Lower lobe of right lung (tissue), 2 donors: ENCODE results near the gene GADD45A. TPM values are rescaled to one million over a fixed set of nuclear protein-coding genes. Genes with fewer than 3 reads are reported as not detected.

ENCODE experiments used
- ATAC-seq, 2 donors: fragments of 200-7000 bp; cut with Tn5 transposase; one replicate each; pipeline ENCODE4 v1.9.1; 2020 to 2022; ENCODE audit warnings: mild to moderate bottlenecking in 2 of 2, moderate library complexity in 2 of 2
- DNase-seq: peaks from one replicate; pipeline ENCODE4 v3.0.0-alpha.2; 2020
- H3K27ac ChIP-seq: fragments of 200-600 bp; one replicate; pipeline ENCODE4 v1.8.0; 2022
- H3K27me3 ChIP-seq: fragments of 200-600 bp; one replicate; pipeline ENCODE4 v1.8.0; 2022; ENCODE audit warnings: low read depth
- H3K36me3 ChIP-seq: fragments of 200-600 bp; one replicate; pipeline ENCODE4 v1.8.0; 2022; ENCODE audit warnings: mild to moderate bottlenecking
- H3K4me1 ChIP-seq: fragments of 200-600 bp; one replicate; pipeline ENCODE4 v1.8.0; 2022
- H3K4me3 ChIP-seq: fragments of 200-600 bp; one replicate; pipeline ENCODE4 v1.8.0; 2022; ENCODE audit warnings: mild to moderate bottlenecking
- H3K9me3 ChIP-seq: fragments of 200-600 bp; one replicate; pipeline ENCODE4 v1.8.0; 2022
- CTCF ChIP-seq: fragments of 200-600 bp; IDR thresholded peaks from one replicate; pipeline ENCODE4 v1.8.0; 2022; ENCODE audit warnings: antibody characterized with exemption, mild to moderate bottlenecking
- intact Hi-C: fragments of 100-400 bp; cut with DNase I; formaldehyde crosslinking; loops from one replicate; pipeline ENCODE4 v1.11.0; 2022
- total RNA-seq: library from RNA; stranded (reverse); fragmentation: NEBNext Ultra II Directional; extraction: Animal tissue kit (Norgen Biotek cat#: 25700); gene quantifications from one replicate; pipeline ENCODE4 v1.2.1, GENCODE V29; 2021
- donor health status: DM: no; HTN: yes; CAD: no; lungs with severe emphysema.

The GADD45A gene
- total RNA-seq, 1 donor from 2014 or later = 13.6 TPM

GRCh38 chr1:67686267-67687197 is 1.5 kb downstream of the GADD45A start:
- Histone ChIP-seq H3K9me3 (no peaks in the 10 kb centered on the region), H3K27me3 (no peaks in the 10 kb centered on the region), H3K27ac (peak overlapping the region; percentile 94), H3K4me1 (peaks cover 16% of the 10 kb centered on the region), H3K36me3 (peaks cover 26% of the 10 kb centered on the region), H3K4me3 (peak overlapping the region; percentile 93)
- peak; percentile 57 to 66 for ATAC-seq
- TF ChIP-seq CTCF = no peak
- DNase-seq = peak; percentile 75
- intact Hi-C loops = no loop called here

GRCh38 chr1:67687198-67687545 is 2.2 kb downstream of the GADD45A start:
- intact Hi-C loops = no loop called here
- ATAC-seq = no peak
- DNase-seq = no peak
- H3K27me3 ChIP-seq = no peaks in the 10 kb centered on the region
- no peak for TF ChIP-seq CTCF
- peaks cover 26% of the 10 kb centered on the region for H3K36me3 ChIP-seq
- H3K4me3 ChIP-seq = peak overlapping the region; percentile 93
- peak overlapping the region; percentile 94 for H3K27ac ChIP-seq
- H3K4me1 ChIP-seq = peaks cover 16% of the 10 kb centered on the region
- no peaks in the 10 kb centered on the region for H3K9me3 ChIP-seq

GRCh38 chr1:67687649-67688048 is 2.6 kb downstream of the GADD45A start:
- DNase-seq (no peak), ATAC-seq (no peak)
- no peak for TF ChIP-seq CTCF
- H3K36me3 ChIP-seq = peaks cover 26% of the 10 kb centered on the region
- H3K27ac ChIP-seq = peak overlapping the region; percentile 94
- H3K27me3 ChIP-seq = no peaks in the 10 kb centered on the region
- intact Hi-C loops = no loop called here
- peak overlapping the region; percentile 93 for H3K4me3 ChIP-seq
- H3K4me1 ChIP-seq = peaks cover 16% of the 10 kb centered on the region
- H3K9me3 ChIP-seq = no peaks in the 10 kb centered on the region

- Histone ChIP-seq H3K9me3 (no peaks in the 10 kb centered on the region), H3K4me3 (no peak overlapping the region), H3K4me1 (peaks cover 16% of the 10 kb centered on the region), H3K27me3 (no peaks in the 10 kb centered on the region), H3K36me3 (peaks cover 26% of the 10 kb centered on the region), H3K27ac (no peak overlapping the region)
- intact Hi-C loops = no loop called here
- ATAC-seq (no peak), DNase-seq (no peak)
- no peak for TF ChIP-seq CTCF
Observed at GRCh38 chr1:67688526-67689219, 3.7 kb downstream of the GADD45A start.

GRCh38 chr1:67689267-67690017 is 4.4 kb downstream of the GADD45A start:
- Histone ChIP-seq H3K36me3 (peaks cover 26% of the 10 kb centered on the region), H3K4me3 (no peak overlapping the region), H3K9me3 (no peaks in the 10 kb centered on the region), H3K27me3 (no peaks in the 10 kb centered on the region), H3K27ac (no peak overlapping the region), H3K4me1 (peaks cover 16% of the 10 kb centered on the region)
- no peak for ATAC-seq
- no peak for DNase-seq
- no peak for TF ChIP-seq CTCF
- intact Hi-C loops = no loop called here
